Skin epidermis (tissue), 12 donors: Measurements from ENCODE around the gene EGFL7.

Experiments
- H3K27ac ChIP-seq, 21 experiments: fragments of 200-600 bp; sonication (generic) in 11 of 21; one replicate each; pipeline ENCODE4 v1.5.0; 2020; ENCODE audit warnings: mild to moderate bottlenecking in 3 of 21, inconsistent platforms in 2 of 21, moderate library complexity in 2 of 21
- H3K4me3 ChIP-seq, 7 experiments: fragments of 200-600 bp; sonication (generic) in 2 of 7; one replicate each; pipeline ENCODE4 v1.5.0; 2020; ENCODE audit warnings: inconsistent platforms in 2 of 7, mild to moderate bottlenecking in 2 of 7, moderate library complexity in 1 of 7

The EGFL7 gene

DNA sequence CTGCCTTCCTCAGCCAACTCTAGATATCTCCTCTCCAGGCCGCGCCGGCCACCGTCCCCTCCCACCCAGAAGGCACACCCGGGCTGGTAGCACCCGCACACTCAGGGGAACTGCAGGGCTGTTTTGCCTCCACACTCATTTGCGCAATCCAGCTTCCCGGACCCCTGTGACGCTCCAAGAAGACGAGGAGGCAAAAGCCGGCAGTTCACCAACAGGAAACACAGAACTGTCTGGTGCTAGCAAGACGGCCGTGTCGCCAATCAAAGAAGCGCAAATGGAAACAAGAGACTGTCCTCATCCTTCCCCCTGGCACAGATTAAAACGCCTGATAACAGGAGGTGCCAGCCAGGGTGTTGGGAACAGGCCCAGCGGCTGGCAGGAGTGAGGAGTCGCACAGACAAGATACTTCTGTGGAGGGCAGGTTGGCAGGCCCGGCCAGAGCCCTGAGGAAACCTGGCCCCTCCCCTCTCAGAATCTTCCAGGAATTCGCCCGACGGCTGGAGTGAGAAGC, 16.8 kb downstream of the EGFL7 start:
- Histone ChIP-seq H3K4me3 (no peak overlapping the region), H3K27ac (peak overlapping the region in 2 of 21 experiments; percentile 18 to 31)

GRCh38 chr9:136681029-136681428, 18.3 kb downstream of the EGFL7 start:
- no peak overlapping the region for H3K4me3 ChIP-seq
- H3K27ac ChIP-seq: no peak overlapping the region

GRCh38 chr9:136681945-136682699, 19.4 kb downstream of the EGFL7 start:
- no peak overlapping the region for H3K27ac ChIP-seq

DNA sequence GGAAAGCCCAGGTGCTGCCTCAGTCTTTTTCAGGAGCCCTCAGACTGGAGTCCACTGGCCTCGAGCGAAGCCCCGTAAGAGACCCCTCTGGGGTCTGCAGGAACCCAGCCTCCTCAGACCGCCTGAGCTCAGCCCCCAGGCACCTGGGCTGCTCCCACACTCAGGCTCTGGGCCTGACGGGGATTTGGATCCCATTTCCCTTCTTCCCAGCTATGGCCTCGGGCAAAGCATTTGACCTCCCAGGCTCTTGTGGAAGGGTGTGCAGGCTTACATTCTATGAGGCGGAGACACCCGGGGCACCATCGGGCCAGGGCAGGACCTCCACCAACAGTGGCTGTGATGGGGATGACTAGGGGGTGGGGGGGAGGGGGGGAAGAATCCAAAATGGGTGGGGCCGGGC, 20.0 kb downstream of the EGFL7 start:
- no peak overlapping the region for H3K27ac ChIP-seq
- H3K4me3 ChIP-seq: no peak overlapping the region

More at GRCh38 chr9:136681945-136682699, 19.4 kb downstream of the EGFL7 start:
- H3K4me3 ChIP-seq: no peak overlapping the region

GRCh38 chr9:136683173-136683745, 20.5 kb downstream of the EGFL7 start:
- no peak overlapping the region for H3K4me3 ChIP-seq
- H3K27ac ChIP-seq: no peak overlapping the region

DNA sequence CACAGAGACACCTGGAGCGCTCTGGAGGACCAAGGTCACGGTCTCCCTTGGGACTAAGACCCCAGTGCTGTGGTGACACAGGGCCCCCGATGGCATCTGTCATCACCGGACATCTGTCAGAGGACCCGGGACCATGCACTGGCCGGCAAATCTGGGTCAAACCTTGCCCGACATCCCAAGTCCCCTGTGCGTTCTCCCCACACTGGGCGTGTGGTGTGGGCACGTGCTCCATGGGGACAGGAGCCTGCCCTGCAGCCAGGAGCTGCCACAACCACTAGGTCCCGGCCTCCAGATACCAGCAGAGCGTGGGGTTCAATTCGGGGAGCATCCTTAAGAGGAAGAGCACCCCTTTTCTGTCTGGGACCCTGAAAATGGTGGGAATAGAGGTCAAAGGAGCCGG, 21.0 kb downstream of the EGFL7 start:
- no peak overlapping the region for H3K27ac ChIP-seq
- H3K4me3 ChIP-seq: no peak overlapping the region

DNA sequence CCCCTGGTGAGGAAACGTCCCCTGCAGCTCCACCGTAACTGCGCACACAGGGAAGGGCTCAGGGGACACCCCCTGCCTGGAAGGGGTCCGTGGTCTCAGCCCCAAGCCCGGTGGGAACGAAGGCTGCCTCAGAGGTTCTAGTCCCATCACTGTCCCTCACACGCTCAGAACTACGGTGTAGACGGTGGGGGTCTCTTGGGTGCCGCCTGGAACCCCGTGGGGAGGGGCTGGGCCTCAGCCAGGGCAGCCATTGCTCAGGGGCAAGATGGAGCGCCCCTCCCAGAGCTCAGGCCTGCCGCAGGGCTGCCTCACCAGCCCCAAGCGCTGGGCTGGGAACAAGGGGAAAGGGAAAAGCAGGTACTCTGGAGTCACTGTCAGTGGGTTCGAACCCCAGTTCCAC, 21.6 kb downstream of the EGFL7 start:
- Histone ChIP-seq H3K27ac (no peak overlapping the region), H3K4me3 (no peak overlapping the region)

GRCh38 chr9:136684799-136685198, 22.1 kb downstream of the EGFL7 start:
- Histone ChIP-seq H3K4me3 (no peak overlapping the region), H3K27ac (no peak overlapping the region)

GRCh38 chr9:136685216-136685615, 22.5 kb downstream of the EGFL7 start:
- peak overlapping the region in 1 of 21 experiments; percentile 90 for H3K27ac ChIP-seq
- no peak overlapping the region for H3K4me3 ChIP-seq

DNA sequence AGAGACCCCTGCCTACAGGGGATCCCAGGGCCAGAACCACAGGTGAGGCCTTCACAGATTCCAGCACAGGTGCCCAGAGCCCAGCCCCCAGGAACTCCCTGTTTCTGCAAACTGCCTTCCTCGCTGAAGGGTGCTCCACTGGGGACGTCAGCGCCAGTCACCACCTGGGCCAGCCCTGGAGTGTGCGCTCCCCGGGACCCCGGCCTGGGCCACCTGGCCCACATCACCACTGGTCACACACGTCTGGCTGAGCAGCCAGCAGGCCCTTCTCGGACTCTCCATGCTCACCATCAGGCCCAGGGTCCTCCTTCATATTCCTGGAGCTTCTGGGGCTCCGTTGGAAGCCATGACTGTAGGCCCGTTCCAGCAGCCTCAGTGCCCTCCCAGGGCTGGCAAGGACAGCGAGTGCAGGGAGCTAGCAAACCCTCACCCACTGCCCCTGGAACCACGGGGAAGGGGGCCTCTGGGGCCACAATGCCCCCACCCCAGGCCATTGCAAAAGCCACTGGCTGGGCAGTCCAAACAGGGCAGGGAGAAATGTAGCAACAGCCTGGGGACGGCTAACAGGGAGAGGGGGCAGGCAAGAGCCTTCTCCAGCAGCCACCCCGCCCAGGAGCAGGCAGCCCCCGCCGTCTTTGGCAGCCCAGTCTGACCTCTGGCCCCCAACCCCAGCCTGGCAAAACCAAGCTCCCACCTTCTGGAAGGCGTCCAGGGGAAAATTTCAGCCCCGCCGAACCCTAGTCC, 23.2 kb downstream of the EGFL7 start:
- peak overlapping the region; percentile 59 to 95 (median 84) for H3K4me3 ChIP-seq
- peak overlapping the region in 19 of 21 experiments; percentile 71 to 96 (median 89) for H3K27ac ChIP-seq

DNA sequence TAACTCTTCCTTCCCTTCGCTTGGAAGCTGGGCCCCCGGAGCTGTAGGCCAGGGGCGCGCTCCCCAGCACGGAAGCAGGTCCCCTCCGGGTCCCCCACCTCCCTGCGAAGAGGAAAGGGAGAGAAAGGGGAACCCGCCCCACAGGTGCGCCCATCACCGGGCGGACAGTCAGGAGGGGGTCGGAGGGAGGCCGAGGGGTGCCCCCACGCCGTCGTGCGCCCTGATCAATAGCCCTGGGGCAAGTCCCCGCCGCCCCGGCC, 23.7 kb downstream of the EGFL7 start:
- H3K4me3 ChIP-seq: peak overlapping the region; percentile 59 to 95 (median 84)
- peak overlapping the region; percentile 71 to 96 (median 89) for H3K27ac ChIP-seq

GRCh38 chr9:136686794-136687711, 24.3 kb downstream of the EGFL7 start, which contains the start of gene AGPAT2:
Gene AGPAT2 (minus strand): TSS chr9:136687457. CDS start chr9:136687357, 100 bp downstream.
- Histone ChIP-seq H3K4me3 (peak within 1 kb of the TSS; percentile 59 to 95 (median 84)), H3K27ac (peak within 1 kb of the TSS; percentile 71 to 96 (median 89))

- peak overlapping the region in 15 of 21 experiments; percentile 63 to 96 (median 88) for H3K27ac ChIP-seq
- H3K4me3 ChIP-seq: peak overlapping the region; percentile 59 to 95 (median 84)
Observed at GRCh38 chr9:136687721-136688223, 25.1 kb downstream of the EGFL7 start.

- H3K4me3 ChIP-seq: no peak overlapping the region
- peak overlapping the region in 4 of 21 experiments; percentile 63 to 92 (median 84) for H3K27ac ChIP-seq
Observed at GRCh38 chr9:136688274-136689107, 25.8 kb downstream of the EGFL7 start.

DNA sequence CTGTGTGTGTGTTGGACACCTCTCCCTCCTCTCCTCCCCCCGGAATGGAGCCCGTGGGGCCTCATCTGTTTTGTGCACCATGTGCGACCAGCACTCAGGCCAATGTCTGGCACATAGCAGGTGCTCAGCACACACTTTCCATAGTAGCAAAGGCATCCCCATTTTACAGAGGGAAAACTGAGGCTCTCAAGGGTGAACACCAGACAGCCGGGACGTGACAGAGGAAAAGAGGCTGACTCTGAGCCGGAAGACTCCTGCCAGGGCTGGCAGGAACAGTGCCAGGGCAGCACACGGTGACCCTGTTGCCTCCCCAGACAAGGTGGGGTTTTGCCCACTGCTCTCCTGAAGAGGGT, 26.4 kb downstream of the EGFL7 start:
- no peak overlapping the region for H3K4me3 ChIP-seq
- H3K27ac ChIP-seq: no peak overlapping the region

DNA sequence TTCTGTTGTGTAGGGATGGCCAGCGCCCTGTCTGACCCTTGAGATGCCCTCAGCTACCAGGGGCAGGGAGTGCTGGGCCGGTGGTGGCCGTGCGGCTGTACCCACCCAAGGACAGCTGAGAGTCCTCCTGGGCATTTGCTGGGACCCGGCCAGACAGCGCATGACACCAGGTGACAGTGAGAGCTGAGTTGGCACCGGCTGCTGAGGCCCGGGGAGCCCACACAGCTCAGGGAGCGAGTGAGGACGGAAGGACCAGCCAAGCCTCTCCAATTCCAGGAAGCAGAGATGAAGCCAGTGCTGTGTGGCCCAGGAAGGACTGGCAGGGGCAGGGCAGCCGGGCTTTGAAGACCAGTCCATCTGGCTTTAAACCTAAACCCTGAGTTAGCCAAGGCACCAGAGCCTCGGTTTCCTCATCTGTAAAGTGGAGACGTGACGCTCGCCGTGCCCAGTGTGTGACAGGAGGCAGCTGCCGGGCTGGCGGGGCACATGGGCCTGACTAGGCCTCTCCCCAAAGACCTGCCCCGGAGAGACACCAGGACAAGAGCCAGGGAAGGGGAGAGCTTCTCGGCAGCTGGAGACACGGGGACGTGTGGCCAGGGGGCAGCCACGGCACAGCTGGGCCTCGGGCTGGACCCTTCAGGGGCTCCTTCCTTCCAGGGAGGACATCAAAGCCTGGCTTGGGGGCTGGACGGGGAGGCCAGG, 27.5 kb downstream of the EGFL7 start:
- Histone ChIP-seq H3K27ac (no peak overlapping the region), H3K4me3 (no peak overlapping the region)

DNA sequence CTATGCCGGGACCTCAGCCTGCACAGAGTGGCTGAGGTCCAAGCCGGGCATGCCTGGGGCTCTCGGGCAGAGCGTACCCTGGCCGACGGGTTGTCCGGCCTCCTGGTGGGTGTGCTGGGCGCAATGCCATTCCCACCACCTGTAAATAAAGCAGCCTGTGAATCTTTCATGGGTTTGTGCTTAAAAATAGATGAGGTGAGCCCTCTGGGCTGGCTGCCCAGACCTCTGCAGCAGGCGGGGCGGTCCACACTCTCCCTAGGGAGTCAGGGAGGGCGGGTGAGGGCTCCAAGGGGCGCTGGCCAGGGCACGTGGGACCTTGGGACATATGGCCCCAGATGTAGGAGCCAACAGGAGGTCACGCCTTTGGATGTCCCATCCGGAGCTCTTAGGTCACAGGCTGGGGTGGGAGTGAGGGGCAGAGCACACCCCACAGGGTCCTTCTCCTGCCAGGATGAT, 28.1 kb downstream of the EGFL7 start:
- no peak overlapping the region for H3K27ac ChIP-seq

More for the DNA sequence above, 28.1 kb downstream of the EGFL7 start:
- no peak overlapping the region for H3K4me3 ChIP-seq
